SK-N-SH (cell line): ENCODE results near the gene FEM1B. TPM values are rescaled to one million over a fixed set of nuclear protein-coding genes. Genes with fewer than 3 reads are reported as not detected.

ENCODE experiments used
- CTCF ChIA-PET: fragments of 300-600, 350-600 bp; formaldehyde crosslinking; extraction: SDS; loops from one replicate; lab custom pipeline; 2021; lab: Yijun Ruan, JAX
- POLR2A ChIA-PET: fragments of 350-600 bp; sonication (Branson Sonifier 250); formaldehyde crosslinking; extraction: SDS; loops from one replicate; lab custom pipeline; 2020; ENCODE audit warnings: antibody characterized with exemption, inconsistent platforms; lab: Yijun Ruan, JAX
- DNase-seq: peaks from one replicate; pipeline ENCODE4 v3.0.0; 2012
- H2AFZ ChIP-seq: fragments of 200-600 bp; sonication (generic); 2 replicates; pipeline ENCODE4 v1.8.1; 2016; ENCODE audit warnings: antibody characterized with exemption, mild to moderate bottlenecking, low read depth
- H3F3A ChIP-seq: fragments of 200-600 bp; sonication (generic); replicated peaks from 2 replicates; pipeline ENCODE3; 2016; ENCODE audit warnings: antibody characterized with exemption, mild to moderate bottlenecking; ENCODE audit not compliant: insufficient read depth
- H3K27ac ChIP-seq, 2 experiments: fragments of 200-500 bp in 1 of 2; fragments of 200-600 bp in 1 of 2; sonication (Bioruptor generic) in 1 of 2; sonication (generic), shearing (Covaris generic) in 1 of 2; 2 replicates each; pipeline versions ENCODE4 v1.5.1 to v1.6.1; 2014 to 2016; ENCODE audit warnings: low read depth in 2 of 2, inconsistent platforms in 1 of 2, low read length in 1 of 2, mild to moderate bottlenecking in 1 of 2, mixed read lengths in 1 of 2
- H3K27me3 ChIP-seq: fragments of 200-600 bp; sonication (generic), shearing (Covaris generic); 2 replicates; pipeline ENCODE4 v1.6.1; 2016; ENCODE audit warnings: mixed run types; ENCODE audit not compliant: insufficient read depth
- H3K36me3 ChIP-seq, 2 experiments: fragments of 200-500 bp in 1 of 2; fragments of 200-600 bp in 1 of 2; sonication (Bioruptor generic) in 1 of 2; sonication (generic) in 1 of 2; replicated peaks in 1 of 2; 2 replicates each; pipeline versions ENCODE3 to v1.5.1; 2014 to 2016; ENCODE audit warnings: low read length in 1 of 2, mild to moderate bottlenecking in 1 of 2; ENCODE audit not compliant: insufficient read depth in 2 of 2, control insufficient read depth in 1 of 2
- H3K4me1 ChIP-seq, 2 experiments: fragments of 200-500 bp in 1 of 2; fragments of 200-600 bp in 1 of 2; sonication (Bioruptor generic) in 1 of 2; sonication (generic), shearing (Covaris generic) in 1 of 2; 2 replicates each; pipeline versions ENCODE4 v1.5.1 to v1.6.1; 2014 to 2016; ENCODE audit warnings: low read depth in 1 of 2, low read length in 1 of 2, mixed run types in 1 of 2; ENCODE audit not compliant: insufficient read depth in 2 of 2, control insufficient read depth in 1 of 2
- H3K4me2 ChIP-seq: fragments of 200-600 bp; sonication (generic), shearing (Covaris generic); 2 replicates; pipeline ENCODE4 v1.6.1; 2017; ENCODE audit warnings: mixed run types
- H3K4me3 ChIP-seq, 2 experiments: fragments of 200-500 bp in 1 of 2; fragments of 200-600 bp in 1 of 2; sonication (Bioruptor generic) in 1 of 2; sonication (generic), shearing (Covaris generic) in 1 of 2; 2 replicates each; pipeline versions ENCODE4 v1.5.1 to v1.8.1; 2014 to 2016; ENCODE audit warnings: low read depth in 2 of 2, inconsistent platforms in 1 of 2, low read length in 1 of 2, mild to moderate bottlenecking in 1 of 2, mixed read lengths in 1 of 2, moderate library complexity in 1 of 2
- H3K79me2 ChIP-seq: fragments of 200-600 bp; sonication (generic); 2 replicates; pipeline ENCODE4 v1.8.1; 2017; ENCODE audit warnings: mild to moderate bottlenecking; ENCODE audit not compliant: insufficient read depth
- H3K9ac ChIP-seq: fragments of 200-600 bp; sonication (generic); 2 replicates; pipeline ENCODE4 v1.6.1; 2017; ENCODE audit warnings: mixed run types
- H3K9me2 ChIP-seq: fragments of 200-600 bp; sonication (generic); 2 replicates; pipeline ENCODE4 v1.6.1; 2017; ENCODE audit warnings: mixed run types
- H3K9me3 ChIP-seq: fragments of 200-600 bp; sonication (generic); 2 replicates; pipeline ENCODE4 v1.6.1; 2017; ENCODE audit warnings: mixed run types, mild to moderate bottlenecking, moderate library complexity
- H4K20me1 ChIP-seq: fragments of 200-600 bp; sonication (generic); 2 replicates; pipeline ENCODE4 v1.6.1; 2017; ENCODE audit warnings: mild to moderate bottlenecking, mixed run types; ENCODE audit not compliant: insufficient read depth
- CHD2 ChIP-seq: fragments of 150-350 bp; IDR thresholded peaks from 2 replicates; pipeline ENCODE4 v1.6.1; 2018; ENCODE audit warnings: low read length; ENCODE audit not compliant: partially characterized antibody
- EP300 ChIP-seq, 2 experiments: IDR thresholded peaks; 2 replicates each; pipeline versions ENCODE4 v1.4.0 to v1.6.1; 2012; ENCODE audit warnings: borderline replicate concordance in 1 of 2, low read depth in 1 of 2, low read length in 1 of 2
- FOXJ3 ChIP-seq: sonication (generic); formaldehyde crosslinking; IDR thresholded peaks from 2 replicates; pipeline ENCODE4 v1.5.1; 2020; ENCODE audit warnings: mild to moderate bottlenecking, missing genetic modification reagents
- FOXM1 ChIP-seq: IDR thresholded peaks from 2 replicates; pipeline ENCODE4 v1.4.0; 2012; ENCODE audit warnings: low read depth, mild to moderate bottlenecking
- NFIC ChIP-seq: IDR thresholded peaks from 2 replicates; pipeline ENCODE4 v1.4.0; 2012; ENCODE audit warnings: borderline replicate concordance
- POLR2AphosphoS5 ChIP-seq: IDR thresholded peaks from 2 replicates; pipeline ENCODE4 v1.6.1; 2012; ENCODE audit warnings: low read depth, low read length
- RCOR1 ChIP-seq: fragments of 150-350 bp; IDR thresholded peaks from 2 replicates; pipeline ENCODE4 v1.6.1; 2017; ENCODE audit warnings: antibody characterized with exemption, low read length
- RFX5 ChIP-seq: IDR thresholded peaks from 2 replicates; pipeline ENCODE4 v1.6.1; 2012; ENCODE audit warnings: mild to moderate bottlenecking, improper control_type of control experiment, low read length
- RXRA ChIP-seq: IDR thresholded peaks from 2 replicates; pipeline ENCODE4 v1.4.0; 2012; ENCODE audit warnings: low read depth, mild to moderate bottlenecking, borderline replicate concordance
- SIN3A ChIP-seq: IDR thresholded peaks from 2 replicates; pipeline ENCODE4 v1.6.1; 2012; ENCODE audit warnings: low read depth, mild to moderate bottlenecking, low read length, moderate library complexity, borderline replicate concordance
- SMC3 ChIP-seq: IDR thresholded peaks from 2 replicates; pipeline ENCODE4 v1.6.1; 2012; ENCODE audit warnings: low read depth, low read length, improper control_type of control experiment
- WGBS: methylation state at CpG from one replicate; pipeline ENCODE4 v1.1.6; 2017; ENCODE audit warnings: low lambda C conversion rate; 5-methylcytosine and 5-hydroxymethylcytosine counted together
- polyA plus RNA-seq, 3 experiments: library from polyadenylated mRNA; depleted of rRNA; stranded (reverse); fragments of >200 nt; gene quantifications; 2 replicates each; pipeline ENCODE4 v1.2.3, GENCODE V29; 2012
- TF ChIP-seq, protein P1 (sequence below): fragments of 200-600 bp; sonication (generic); IDR thresholded peaks from 2 replicates; pipeline ENCODE4 v1.6.1; 2017; ENCODE audit warnings: antibody characterized with exemption, mild to moderate bottlenecking, moderate library complexity
- TF ChIP-seq, protein P2 (sequence below): IDR thresholded peaks from 2 replicates; pipeline ENCODE4 v1.4.0; 2012; ENCODE audit warnings: low read depth, borderline replicate concordance
- TF ChIP-seq, protein P3 (sequence below): IDR thresholded peaks from 2 replicates; pipeline ENCODE4; 2012
- TF ChIP-seq, protein P4 (sequence below): IDR thresholded peaks from 2 replicates; pipeline ENCODE4 v1.4.0; 2012; ENCODE audit warnings: low read depth
- TF ChIP-seq, protein P5 (sequence below): fragments of 150-350 bp; IDR thresholded peaks from 2 replicates; pipeline ENCODE4 v1.6.1; 2016; ENCODE audit warnings: mild to moderate bottlenecking, low read depth, low read length

FEM1B gene
- polyA plus RNA-seq, 1 of the 3 experiments (the other 2 are of a cell fraction): 14.0 TPM

DNA sequence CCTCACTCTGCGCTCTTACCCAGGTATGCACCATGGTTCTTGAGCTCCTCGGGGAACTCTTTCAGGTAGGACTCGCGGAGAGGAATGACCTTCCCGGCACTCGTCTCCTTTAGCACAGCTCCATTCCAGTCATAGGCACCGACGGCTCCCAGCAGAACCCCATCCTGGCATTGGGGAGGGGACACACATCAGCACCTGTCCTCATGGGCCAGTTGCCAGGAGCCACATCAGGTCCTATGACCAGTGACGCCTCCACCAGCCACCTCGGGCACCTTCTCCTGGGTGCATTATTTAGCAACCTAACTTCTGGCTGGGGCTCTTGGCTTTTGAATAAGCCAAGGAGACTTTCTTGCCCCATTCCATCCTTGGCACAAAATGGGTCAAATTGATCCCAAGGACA is 61.9 kb downstream of the FEM1B start:
- peaks cover 8% of the 10 kb centered on the region for H3F3A ChIP-seq
- no peaks in the 10 kb centered on the region for H3K9me2 ChIP-seq
- no peak overlapping the region for H3K27ac ChIP-seq
- no peak for DNase-seq
- ChIA-PET CTCF (no interaction called here), POLR2A (no interaction called here)
- no peaks in the 10 kb centered on the region for H3K9me3 ChIP-seq
- H4K20me1 ChIP-seq: no peaks in the 10 kb centered on the region
- no peaks in the 10 kb centered on the region for H3K27me3 ChIP-seq
- H3K36me3 ChIP-seq: no peaks in the 10 kb centered on the region
- H3K9ac ChIP-seq: no peak overlapping the region
- H3K4me2 ChIP-seq: no peak overlapping the region
- WGBS: 91% methylated on average over 10 of the region's 10 CpGs
- no peaks in the 10 kb centered on the region for H3K79me2 ChIP-seq
- H3K4me1 ChIP-seq: peaks cover 9 to 15% of the 10 kb centered on the region in 2 experiments; a peak in 3 of 4 replicates
- TF ChIP-seq SIN3A (no peak), FOXM1 (no peak), RFX5 (no peak), RXRA (no peak), SMC3 (no peak), CHD2 (no peak), NFIC (no peak), RCOR1 (no peak), EP300 (IDR thresholded peaks at IDR 0.05; ENCODE audit: borderline replicate concordance in 1 of 2, low read depth in 1 of 2, low read length in 1 of 2) (no peak), POLR2AphosphoS5 (no peak), FOXJ3 (no peak)
- TF ChIP-seq, protein P1, sequence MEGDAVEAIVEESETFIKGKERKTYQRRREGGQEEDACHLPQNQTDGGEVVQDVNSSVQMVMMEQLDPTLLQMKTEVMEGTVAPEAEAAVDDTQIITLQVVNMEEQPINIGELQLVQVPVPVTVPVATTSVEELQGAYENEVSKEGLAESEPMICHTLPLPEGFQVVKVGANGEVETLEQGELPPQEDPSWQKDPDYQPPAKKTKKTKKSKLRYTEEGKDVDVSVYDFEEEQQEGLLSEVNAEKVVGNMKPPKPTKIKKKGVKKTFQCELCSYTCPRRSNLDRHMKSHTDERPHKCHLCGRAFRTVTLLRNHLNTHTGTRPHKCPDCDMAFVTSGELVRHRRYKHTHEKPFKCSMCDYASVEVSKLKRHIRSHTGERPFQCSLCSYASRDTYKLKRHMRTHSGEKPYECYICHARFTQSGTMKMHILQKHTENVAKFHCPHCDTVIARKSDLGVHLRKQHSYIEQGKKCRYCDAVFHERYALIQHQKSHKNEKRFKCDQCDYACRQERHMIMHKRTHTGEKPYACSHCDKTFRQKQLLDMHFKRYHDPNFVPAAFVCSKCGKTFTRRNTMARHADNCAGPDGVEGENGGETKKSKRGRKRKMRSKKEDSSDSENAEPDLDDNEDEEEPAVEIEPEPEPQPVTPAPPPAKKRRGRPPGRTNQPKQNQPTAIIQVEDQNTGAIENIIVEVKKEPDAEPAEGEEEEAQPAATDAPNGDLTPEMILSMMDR: no peak
- TF ChIP-seq, protein P2, sequence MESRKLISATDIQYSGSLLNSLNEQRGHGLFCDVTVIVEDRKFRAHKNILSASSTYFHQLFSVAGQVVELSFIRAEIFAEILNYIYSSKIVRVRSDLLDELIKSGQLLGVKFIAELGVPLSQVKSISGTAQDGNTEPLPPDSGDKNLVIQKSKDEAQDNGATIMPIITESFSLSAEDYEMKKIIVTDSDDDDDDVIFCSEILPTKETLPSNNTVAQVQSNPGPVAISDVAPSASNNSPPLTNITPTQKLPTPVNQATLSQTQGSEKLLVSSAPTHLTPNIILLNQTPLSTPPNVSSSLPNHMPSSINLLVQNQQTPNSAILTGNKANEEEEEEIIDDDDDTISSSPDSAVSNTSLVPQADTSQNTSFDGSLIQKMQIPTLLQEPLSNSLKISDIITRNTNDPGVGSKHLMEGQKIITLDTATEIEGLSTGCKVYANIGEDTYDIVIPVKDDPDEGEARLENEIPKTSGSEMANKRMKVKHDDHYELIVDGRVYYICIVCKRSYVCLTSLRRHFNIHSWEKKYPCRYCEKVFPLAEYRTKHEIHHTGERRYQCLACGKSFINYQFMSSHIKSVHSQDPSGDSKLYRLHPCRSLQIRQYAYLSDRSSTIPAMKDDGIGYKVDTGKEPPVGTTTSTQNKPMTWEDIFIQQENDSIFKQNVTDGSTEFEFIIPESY: no peak
- TF ChIP-seq, protein P3, sequence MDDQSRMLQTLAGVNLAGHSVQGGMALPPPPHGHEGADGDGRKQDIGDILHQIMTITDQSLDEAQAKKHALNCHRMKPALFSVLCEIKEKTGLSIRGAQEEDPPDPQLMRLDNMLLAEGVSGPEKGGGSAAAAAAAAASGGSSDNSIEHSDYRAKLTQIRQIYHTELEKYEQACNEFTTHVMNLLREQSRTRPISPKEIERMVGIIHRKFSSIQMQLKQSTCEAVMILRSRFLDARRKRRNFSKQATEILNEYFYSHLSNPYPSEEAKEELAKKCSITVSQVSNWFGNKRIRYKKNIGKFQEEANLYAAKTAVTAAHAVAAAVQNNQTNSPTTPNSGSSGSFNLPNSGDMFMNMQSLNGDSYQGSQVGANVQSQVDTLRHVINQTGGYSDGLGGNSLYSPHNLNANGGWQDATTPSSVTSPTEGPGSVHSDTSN: no peak
- TF ChIP-seq, protein P4, sequence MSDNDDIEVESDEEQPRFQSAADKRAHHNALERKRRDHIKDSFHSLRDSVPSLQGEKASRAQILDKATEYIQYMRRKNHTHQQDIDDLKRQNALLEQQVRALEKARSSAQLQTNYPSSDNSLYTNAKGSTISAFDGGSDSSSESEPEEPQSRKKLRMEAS: no peak
- TF ChIP-seq, protein P5, sequence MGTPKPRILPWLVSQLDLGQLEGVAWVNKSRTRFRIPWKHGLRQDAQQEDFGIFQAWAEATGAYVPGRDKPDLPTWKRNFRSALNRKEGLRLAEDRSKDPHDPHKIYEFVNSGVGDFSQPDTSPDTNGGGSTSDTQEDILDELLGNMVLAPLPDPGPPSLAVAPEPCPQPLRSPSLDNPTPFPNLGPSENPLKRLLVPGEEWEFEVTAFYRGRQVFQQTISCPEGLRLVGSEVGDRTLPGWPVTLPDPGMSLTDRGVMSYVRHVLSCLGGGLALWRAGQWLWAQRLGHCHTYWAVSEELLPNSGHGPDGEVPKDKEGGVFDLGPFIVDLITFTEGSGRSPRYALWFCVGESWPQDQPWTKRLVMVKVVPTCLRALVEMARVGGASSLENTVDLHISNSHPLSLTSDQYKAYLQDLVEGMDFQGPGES: no peak
- no peak overlapping the region for H3K4me3 ChIP-seq
- no peak overlapping the region for H2AFZ ChIP-seq
